ENCODE measurements around the gene SPATA22.

The SPATA22 gene

DNA sequence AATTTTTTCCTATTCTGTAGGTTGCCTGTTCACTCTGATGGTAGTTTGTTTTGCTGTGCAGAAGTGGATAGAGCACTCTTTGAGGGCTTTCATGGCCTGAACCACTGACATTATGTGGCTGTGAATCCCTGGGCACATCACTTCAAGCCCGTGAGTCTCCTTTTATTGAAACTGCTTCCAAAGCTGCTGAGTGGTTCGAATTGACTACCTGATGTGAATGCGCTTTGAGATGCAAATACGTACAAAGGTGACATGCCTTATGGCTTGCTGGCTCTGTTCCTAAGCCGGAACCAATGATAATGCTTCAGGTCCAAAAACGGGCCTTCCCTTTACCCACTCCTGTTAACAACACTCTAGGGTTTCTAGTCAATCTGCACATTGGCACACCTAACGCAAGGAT lies 38.5 kb upstream of the SPATA22 start:
- TF ChIP-seq, protein P1, sequence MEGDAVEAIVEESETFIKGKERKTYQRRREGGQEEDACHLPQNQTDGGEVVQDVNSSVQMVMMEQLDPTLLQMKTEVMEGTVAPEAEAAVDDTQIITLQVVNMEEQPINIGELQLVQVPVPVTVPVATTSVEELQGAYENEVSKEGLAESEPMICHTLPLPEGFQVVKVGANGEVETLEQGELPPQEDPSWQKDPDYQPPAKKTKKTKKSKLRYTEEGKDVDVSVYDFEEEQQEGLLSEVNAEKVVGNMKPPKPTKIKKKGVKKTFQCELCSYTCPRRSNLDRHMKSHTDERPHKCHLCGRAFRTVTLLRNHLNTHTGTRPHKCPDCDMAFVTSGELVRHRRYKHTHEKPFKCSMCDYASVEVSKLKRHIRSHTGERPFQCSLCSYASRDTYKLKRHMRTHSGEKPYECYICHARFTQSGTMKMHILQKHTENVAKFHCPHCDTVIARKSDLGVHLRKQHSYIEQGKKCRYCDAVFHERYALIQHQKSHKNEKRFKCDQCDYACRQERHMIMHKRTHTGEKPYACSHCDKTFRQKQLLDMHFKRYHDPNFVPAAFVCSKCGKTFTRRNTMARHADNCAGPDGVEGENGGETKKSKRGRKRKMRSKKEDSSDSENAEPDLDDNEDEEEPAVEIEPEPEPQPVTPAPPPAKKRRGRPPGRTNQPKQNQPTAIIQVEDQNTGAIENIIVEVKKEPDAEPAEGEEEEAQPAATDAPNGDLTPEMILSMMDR (IDR thresholded peaks at IDR 0.05; ENCODE audit: low read depth, low read length, missing control alignments) = no peak
- DNase-seq (ENCODE audit: extremely low read depth, low read depth) = no peak
- H3K4me3 ChIP-seq (replicated peaks; ENCODE audit: low read depth, low read length) = no peak overlapping the region

DNA sequence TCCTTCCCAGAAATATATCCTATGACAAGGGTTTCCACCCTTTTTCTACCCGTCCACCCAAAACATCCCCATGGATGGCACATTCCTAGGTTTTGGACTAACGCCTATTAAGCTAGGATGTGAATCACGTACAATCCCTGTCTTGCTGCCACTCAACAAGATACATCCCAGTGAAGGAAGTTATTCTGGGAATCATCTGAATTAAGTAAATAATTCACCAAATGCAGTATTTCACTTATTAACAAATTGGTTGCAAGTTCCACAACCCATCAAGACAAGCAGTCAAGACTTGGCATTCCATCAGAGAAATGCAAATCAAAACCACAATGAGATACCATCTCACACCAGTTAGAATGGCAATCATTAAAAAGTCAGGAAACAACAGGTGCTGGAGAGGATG lies 36.2 kb upstream of the SPATA22 start:
- TF ChIP-seq, protein P1 (IDR thresholded peaks at IDR 0.05; ENCODE audit: low read depth, low read length, missing control alignments) = no peak
- no peak for DNase-seq (ENCODE audit: extremely low read depth, low read depth)
- no peak overlapping the region for H3K4me3 ChIP-seq (replicated peaks; ENCODE audit: low read depth, low read length)

DNA sequence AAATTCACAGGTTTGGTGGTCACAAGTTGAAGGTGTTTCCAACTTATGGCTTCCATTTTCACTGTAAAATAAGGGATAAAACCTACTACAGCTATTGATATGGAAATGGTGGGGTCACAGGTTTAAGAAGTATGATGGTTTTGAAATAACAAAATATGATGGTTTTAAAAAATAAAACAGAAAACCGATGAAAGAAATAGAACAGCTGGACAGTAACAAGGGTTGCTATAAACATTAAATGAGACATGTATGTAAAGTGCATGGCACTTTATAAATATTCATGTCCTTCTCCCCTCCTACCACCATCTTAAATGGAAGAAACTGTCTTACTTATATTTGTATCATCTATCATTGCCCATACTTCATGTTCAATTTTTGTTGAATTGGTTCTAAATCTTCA lies 35.5 kb upstream of the SPATA22 start:
- no peak for DNase-seq (ENCODE audit: extremely low read depth, low read depth)
- no peak overlapping the region for H3K4me3 ChIP-seq (replicated peaks; ENCODE audit: low read depth, low read length)
- TF ChIP-seq, protein P1 (IDR thresholded peaks at IDR 0.05; ENCODE audit: low read depth, low read length, missing control alignments) = no peak

DNA sequence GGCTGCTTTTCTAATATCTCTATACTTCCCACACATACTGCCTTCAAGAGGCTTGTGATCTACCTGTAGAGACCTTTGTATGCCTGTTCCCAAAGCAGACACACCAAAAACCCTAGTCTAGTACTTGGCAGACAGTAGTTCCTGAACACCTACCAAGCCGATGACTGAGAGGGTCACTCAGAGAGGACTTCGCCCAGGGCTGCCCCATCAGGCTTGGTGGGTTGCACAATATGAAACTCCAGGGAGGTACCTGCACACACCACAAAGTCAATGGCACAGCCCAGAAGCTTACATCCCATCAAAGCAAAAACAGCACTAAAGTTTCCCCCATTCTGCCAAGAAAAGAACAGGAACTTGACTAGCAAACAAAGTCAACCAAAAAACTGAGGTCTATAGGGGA lies 34.4 kb upstream of the SPATA22 start:
- no peak overlapping the region for H3K4me3 ChIP-seq (replicated peaks; ENCODE audit: low read depth, low read length)
- no peak for DNase-seq (ENCODE audit: extremely low read depth, low read depth)
- TF ChIP-seq, protein P1 (IDR thresholded peaks at IDR 0.05; ENCODE audit: low read depth, low read length, missing control alignments) = no peak

DNA sequence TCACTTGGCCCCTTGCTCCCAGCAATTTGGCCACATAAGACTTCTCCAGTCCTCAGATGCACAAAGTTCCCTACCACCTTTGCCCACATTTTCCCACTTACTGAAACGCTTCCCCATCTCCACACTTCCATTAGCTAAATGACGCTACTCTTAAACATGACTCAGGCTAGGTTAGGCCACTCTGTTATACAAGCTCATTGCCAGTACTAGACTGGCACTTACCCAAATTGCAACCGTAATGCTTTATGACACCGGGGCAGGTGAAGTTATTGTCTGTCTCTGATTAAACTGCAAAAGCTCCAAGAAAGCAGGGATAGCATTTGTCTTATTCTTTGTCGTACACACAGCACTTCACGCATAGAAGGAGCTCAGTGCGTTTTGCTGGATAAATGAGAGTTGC lies 33.4 kb upstream of the SPATA22 start:
- no peak for DNase-seq (ENCODE audit: extremely low read depth, low read depth)
- TF ChIP-seq, protein P1 (IDR thresholded peaks at IDR 0.05; ENCODE audit: low read depth, low read length, missing control alignments) = no peak
- H3K4me3 ChIP-seq (replicated peaks; ENCODE audit: low read depth, low read length) = no peak overlapping the region

DNA sequence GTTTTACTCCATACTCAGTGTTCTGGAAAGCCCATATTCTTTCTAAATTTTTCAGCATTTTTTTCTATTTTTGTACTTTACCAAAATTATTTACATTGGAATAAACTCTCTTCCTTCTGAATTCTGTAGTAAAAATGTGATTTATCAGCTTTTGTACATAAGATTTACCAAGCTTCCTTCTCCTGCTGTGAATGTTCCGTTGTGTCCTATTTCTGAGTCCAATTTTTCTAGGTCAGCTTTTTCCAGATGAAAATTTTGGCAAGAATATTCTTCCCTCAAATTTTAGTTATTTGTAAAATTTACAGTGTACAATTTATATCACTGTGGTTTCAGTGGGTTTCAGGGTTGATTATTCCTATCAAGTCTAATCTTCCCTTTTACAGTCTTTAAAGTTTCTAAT lies 31.7 kb upstream of the SPATA22 start:
- no peak for DNase-seq (ENCODE audit: extremely low read depth, low read depth)
- TF ChIP-seq, protein P1 (IDR thresholded peaks at IDR 0.05; ENCODE audit: low read depth, low read length, missing control alignments) = no peak
- H3K4me3 ChIP-seq (replicated peaks; ENCODE audit: low read depth, low read length) = no peak overlapping the region

DNA sequence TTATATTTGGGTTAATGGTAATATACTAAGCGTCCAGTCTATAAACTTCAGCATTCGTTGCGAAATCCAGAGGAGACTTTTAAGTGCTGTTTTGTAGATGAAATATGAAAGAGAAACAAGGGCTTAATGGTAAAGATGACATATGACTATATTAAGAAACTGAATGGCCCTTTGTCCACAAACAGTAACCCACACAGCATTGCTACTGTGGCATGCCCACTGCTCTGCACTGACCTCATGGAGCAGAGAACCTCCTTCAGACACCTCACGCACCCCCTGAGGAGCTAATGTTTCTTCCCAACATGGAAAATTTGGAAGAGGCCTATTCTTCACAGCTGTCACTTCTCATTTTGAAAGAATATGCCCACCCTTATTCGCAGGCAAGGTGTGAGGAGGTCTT lies 30.8 kb upstream of the SPATA22 start:
- TF ChIP-seq, protein P1 (IDR thresholded peaks at IDR 0.05; ENCODE audit: low read depth, low read length, missing control alignments) = no peak
- H3K4me3 ChIP-seq (replicated peaks; ENCODE audit: low read depth, low read length) = no peak overlapping the region
- DNase-seq (ENCODE audit: extremely low read depth, low read depth) = no peak

All from HFF-Myc (cell line).